Vagina (tissue), 2 donors: ENCODE measurements around the gene JPH4. TPM values are rescaled to one million over a fixed set of nuclear protein-coding genes. Genes with fewer than 3 reads are reported as not detected.

Experiments
- DNase-seq, 2 donors: peaks; one replicate each; pipeline ENCODE4 v3.0.0-alpha.2; 2017; ENCODE audit errors: extremely low spot score in 2 of 2
- H3K27ac ChIP-seq: fragments of 200-600 bp; sonication (generic); one replicate; pipeline ENCODE4 v1.5.1; 2019
- H3K27me3 ChIP-seq: fragments of 200-600 bp; sonication (generic); one replicate; pipeline ENCODE4 v1.5.1; 2019
- H3K36me3 ChIP-seq, 2 donors: fragments of 200-600 bp; sonication (generic); one replicate each; pipeline ENCODE4 v1.5.1; 2017 to 2019
- H3K4me1 ChIP-seq: fragments of 200-600 bp; sonication (generic); one replicate; pipeline ENCODE4 v1.5.1; 2019
- H3K4me3 ChIP-seq, 2 donors: fragments of 200-600 bp; sonication (generic); 1 replicate in 1 of 2; 2 replicates in 1 of 2; pipeline ENCODE4 v1.5.1; 2016 to 2019
- H3K9me3 ChIP-seq: fragments of 200-600 bp; sonication (generic); one replicate; pipeline ENCODE4 v1.5.1; 2019
- CTCF ChIP-seq, 3 experiments: fragments of 450-650 bp in 2 of 3; fragments of 200-600 bp in 1 of 3; sonication (generic) in 1 of 3; IDR thresholded peaks; one replicate each; pipeline ENCODE4 v1.5.1; 2017 to 2019; ENCODE audit warnings: antibody characterized with exemption in 3 of 3, mild to moderate bottlenecking in 2 of 3, moderate library complexity in 2 of 3
- POLR2A ChIP-seq, 2 donors: fragments of 450-650 bp; IDR thresholded peaks; one replicate each; pipeline ENCODE4 v1.6.1; 2017; ENCODE audit warnings: antibody characterized with exemption in 2 of 2, mild to moderate bottlenecking in 2 of 2, moderate library complexity in 2 of 2
- POLR2AphosphoS5 ChIP-seq, 2 donors: sonication (generic); formaldehyde crosslinking; IDR thresholded peaks; one replicate each; pipeline ENCODE4 v1.9.0; 2017; ENCODE audit warnings: antibody characterized with exemption in 2 of 2, mild to moderate bottlenecking in 2 of 2, low read depth in 1 of 2; ENCODE audit not compliant: insufficient read depth in 1 of 2
- intact Hi-C: fragments of 100-400 bp; cut with DNase I; formaldehyde crosslinking; loops from one replicate; pipeline ENCODE4 v1.15.1; 2023
- total RNA-seq: library from RNA; depleted of rRNA; stranded (reverse); fragments of >200 nt; gene quantifications from one replicate; pipeline ENCODE4 v1.2.3, GENCODE V29; 2016

The JPH4 gene
- total RNA-seq, 1 donor from 2014 or later = 10.6 TPM

GRCh38 chr14:23559010-23559925, 19.3 kb downstream of the JPH4 start:
- H3K27me3 ChIP-seq = no peaks in the 10 kb centered on the region
- H3K4me3 ChIP-seq = no peak overlapping the region
- no peaks in the 10 kb centered on the region for H3K9me3 ChIP-seq
- no peak overlapping the region for H3K27ac ChIP-seq
- peaks cover 34% of the 10 kb centered on the region for H3K4me1 ChIP-seq
- DNase-seq = no peak
- TF ChIP-seq POLR2AphosphoS5 (IDR thresholded peaks at IDR 0.05; ENCODE audit: insufficient read depth in 1 of 2, low read depth in 1 of 2) (no peak), CTCF (IDR thresholded peaks at IDR 0.05) (peak in 2 of 3 experiments; percentile 38 to 68)
- H3K36me3 ChIP-seq = peaks cover 0 to 36% of the 10 kb centered on the region in 2 donors
- intact Hi-C loops = no loop called here

- Histone ChIP-seq H3K4me1 (peaks cover 34% of the 10 kb centered on the region), H3K36me3 (peaks cover 0 to 33% of the 10 kb centered on the region in 2 donors), H3K9me3 (no peaks in the 10 kb centered on the region), H3K27me3 (no peaks in the 10 kb centered on the region), H3K27ac (no peak overlapping the region), H3K4me3 (no peak overlapping the region)
- no peak for TF ChIP-seq POLR2AphosphoS5 (IDR thresholded peaks at IDR 0.05; ENCODE audit: insufficient read depth in 1 of 2, low read depth in 1 of 2)
- TF ChIP-seq CTCF (IDR thresholded peaks at IDR 0.05) = no peak
- no peak for TF ChIP-seq POLR2A (IDR thresholded peaks at IDR 0.05)
- intact Hi-C loops = no loop called here
- DNase-seq = no peak
These were observed 20.1 kb downstream of the JPH4 start for GRCh38 chr14:23558346-23559009.

GRCh38 chr14:23557946-23558345, 20.6 kb downstream of the JPH4 start:
- H3K4me1 ChIP-seq = peaks cover 34% of the 10 kb centered on the region
- no peaks in the 10 kb centered on the region for H3K27me3 ChIP-seq
- DNase-seq = no peak
- H3K27ac ChIP-seq = no peak overlapping the region
- intact Hi-C loops = no loop called here
- H3K36me3 ChIP-seq = peaks cover 0 to 33% of the 10 kb centered on the region in 2 donors
- no peak for TF ChIP-seq CTCF (IDR thresholded peaks at IDR 0.05)
- TF ChIP-seq POLR2A (IDR thresholded peaks at IDR 0.05) = no peak
- TF ChIP-seq POLR2AphosphoS5 (IDR thresholded peaks at IDR 0.05; ENCODE audit: insufficient read depth in 1 of 2, low read depth in 1 of 2) = no peak
- H3K4me3 ChIP-seq = no peak overlapping the region
- no peaks in the 10 kb centered on the region for H3K9me3 ChIP-seq

GRCh38 chr14:23557521-23557920, 21.1 kb downstream of the JPH4 start:
- H3K4me3 ChIP-seq = no peak overlapping the region
- H3K4me1 ChIP-seq = peaks cover 34% of the 10 kb centered on the region
- no peak overlapping the region for H3K27ac ChIP-seq
- no peaks in the 10 kb centered on the region for H3K27me3 ChIP-seq
- no peak for DNase-seq
- intact Hi-C loops = no loop called here
- H3K36me3 ChIP-seq = peaks cover 0 to 33% of the 10 kb centered on the region in 2 donors
- H3K9me3 ChIP-seq = no peaks in the 10 kb centered on the region
- TF ChIP-seq CTCF (IDR thresholded peaks at IDR 0.05) (no peak), POLR2AphosphoS5 (IDR thresholded peaks at IDR 0.05; ENCODE audit: insufficient read depth in 1 of 2, low read depth in 1 of 2) (no peak), POLR2A (IDR thresholded peaks at IDR 0.05) (no peak)
